ENCODE results near the gene ZDHHC3. TPM values are rescaled to one million over a fixed set of nuclear protein-coding genes. Genes with fewer than 3 reads are reported as not detected.

The ZDHHC3 gene
- total and polyA plus RNA-seq, 5 experiments from 2014 or later: 28.0 to 48.4 (median 35.7) TPM

Other genes with a start within 250 kb of the ZDHHC3 start
- 1 to 10 TPM; 3.9 to 4.5 TPM for gene ZNF501, start 246.5 kb downstream of the ZDHHC3 start, total RNA-seq
- 1 to 10 TPM; 1.6 to 2.3 (median 2.2) TPM for gene ZNF501, start 246.5 kb downstream of the ZDHHC3 start, polyA plus RNA-seq
- 10 to 100 TPM; 39.8 to 50.0 TPM for gene KIAA1143, start 214.6 kb downstream of the ZDHHC3 start, total RNA-seq
- gene KIAA1143, start 214.6 kb downstream of the ZDHHC3 start, polyA plus RNA-seq: 10 to 100 TPM; 24.1 to 34.9 (median 30.6) TPM
- gene KIF15, start 214.4 kb downstream of the ZDHHC3 start, total RNA-seq: under 1 TPM; 0.30 to 0.57 TPM
- gene KIF15, start 214.4 kb downstream of the ZDHHC3 start, polyA plus RNA-seq: under 1 TPM in 1 of 3 donors, not detected in 2; 0.08 TPM
- gene TMEM42, start 114.3 kb downstream of the ZDHHC3 start, total RNA-seq: 10 to 100 TPM; 22.8 to 25.9 TPM
- gene TMEM42, start 114.3 kb downstream of the ZDHHC3 start, polyA plus RNA-seq: 10 to 100 TPM; 51.8 to 74.2 (median 51.9) TPM
- gene TGM4, start 101.6 kb downstream of the ZDHHC3 start, total RNA-seq: not detected
- gene TGM4, start 101.6 kb downstream of the ZDHHC3 start, polyA plus RNA-seq: under 1 TPM in 1 of 3 donors, not detected in 2; 0.05 TPM
- gene EXOSC7, start 70 bp upstream of the ZDHHC3 start, total RNA-seq: 10 to 100 TPM; 46.7 to 55.4 TPM
- 10 to 100 TPM; 46.0 to 55.5 (median 49.1) TPM for gene EXOSC7, start 70 bp upstream of the ZDHHC3 start, polyA plus RNA-seq
- 1 to 10 TPM; 1.2 to 1.4 TPM for gene CLEC3B, start 50.1 kb upstream of the ZDHHC3 start, total RNA-seq
- not detected for gene CLEC3B, start 50.1 kb upstream of the ZDHHC3 start, polyA plus RNA-seq
- gene CDCP1, start 170.2 kb upstream of the ZDHHC3 start, total RNA-seq: not detected
- under 1 TPM in 1 of 3 donors, not detected in 2; 0.07 TPM for gene CDCP1, start 170.2 kb upstream of the ZDHHC3 start, polyA plus RNA-seq